ENCODE data around the gene RBMS3. TPM values are rescaled to one million over a fixed set of nuclear protein-coding genes. Genes with fewer than 3 reads are reported as not detected.

Gene RBMS3
- total and polyA plus RNA-seq, 2 of the 13 experiments (the other 11 are each of a cell fraction or from before 2014, with no cell fraction given): not detected

GRCh38 chr3:29926378-29926777 is 645.5 kb downstream of the RBMS3 start:
- Histone ChIP-seq H3K27ac (ENCODE audit: extremely low read length, insufficient read depth, low read length) (no peak overlapping the region), H3K79me2 (ENCODE audit: insufficient read depth, low read length) (no peaks in the 10 kb centered on the region), H3K36me3 (replicated peaks in 1 of 2; ENCODE audit: control insufficient read depth in 1 of 2, insufficient read depth in 2 of 2, low read length in 2 of 2) (no peaks in the 10 kb centered on the region), H2AFZ (ENCODE audit: low read length) (no peak overlapping the region), H3K9me3 (ENCODE audit: low read length) (no peaks in the 10 kb centered on the region), H3K9ac (ENCODE audit: insufficient read depth, low read depth, low read length) (no peak overlapping the region), H4K20me1 (ENCODE audit: insufficient read depth, low read length) (no peaks in the 10 kb centered on the region), H3K4me3 (replicated peaks in 1 of 3; ENCODE audit: insufficient read depth in 1 of 3, low read depth in 2 of 3, low read length in 3 of 3) (no peak overlapping the region), H3K4me2 (ENCODE audit: low read depth, low read length) (no peak overlapping the region), H3K4me1 (ENCODE audit: insufficient read depth, low read length) (no peaks in the 10 kb centered on the region), H3K27me3 (ENCODE audit: control insufficient read depth in 1 of 2, insufficient read depth in 2 of 2, low read length in 2 of 2) (no peaks in the 10 kb centered on the region)
- intact Hi-C loops (cut with micrococcal nuclease; ENCODE audit: unreplicated experiment): no loop called here
- CTCF ChIA-PET (ENCODE audit: low intra/inter-chr PET ratio, low total read pairs): no interaction called here
- DNase-seq (ENCODE audit: low spot score): no peak
- no peak for ATAC-seq
- no TSS peak for BruUV-seq (replicated peaks)
- WGBS (ENCODE audit: low lambda C conversion rate): 0% methylated on average over 2 of the region's 2 CpGs
- POLR2A ChIA-PET: no interaction called here
- FAIRE-seq: no peak
- in situ Hi-C loops (cut with HindIII; ENCODE audit: extremely low pct_ligation_motif_present, low pct_unique_long_range_greater_than_20kb): no loop called here
- TF ChIP-seq ZNF30 (CRISPR knock-in tag; IDR thresholded peaks at IDR 0.05) (no peak), SAP130 (CRISPR knock-in tag; IDR thresholded peaks at IDR 0.05; ENCODE audit: low read depth) (no peak), NR2F1 (CRISPR knock-in tag; IDR thresholded peaks at IDR 0.05) (no peak), SMARCE1 (IDR thresholded peaks at IDR 0.05; ENCODE audit: borderline replicate concordance) (no peak), ELK4 (CRISPR knock-in tag; IDR thresholded peaks at IDR 0.05; ENCODE audit: borderline replicate concordance) (no peak), ZNF598 (CRISPR knock-in tag; IDR thresholded peaks at IDR 0.05; ENCODE audit: borderline replicate concordance) (no peak), JUNB (CRISPR knock-in tag; IDR thresholded peaks at IDR 0.05; ENCODE audit: borderline replicate concordance) (no peak), ZNF207 (IDR thresholded peaks at IDR 0.05; ENCODE audit: borderline replicate concordance) (no peak), ZBTB7B (CRISPR knock-in tag; IDR thresholded peaks at IDR 0.05) (no peak), KAT7 (CRISPR knock-in tag; IDR thresholded peaks at IDR 0.05; ENCODE audit: borderline replicate concordance) (no peak), ZNF503 (CRISPR knock-in tag; IDR thresholded peaks at IDR 0.05) (no peak), ZNF589 (CRISPR knock-in tag; conservative IDR thresholded peaks at IDR 0.05) (no peak), RFXAP (CRISPR knock-in tag; IDR thresholded peaks at IDR 0.05; ENCODE audit: borderline replicate concordance) (no peak), ZNF451 (CRISPR knock-in tag; IDR thresholded peaks at IDR 0.05) (no peak), NFKB2 (CRISPR knock-in tag; IDR thresholded peaks at IDR 0.05; ENCODE audit: borderline replicate concordance) (no peak), PCBP2 (optimal IDR thresholded peaks at IDR 0.05; ENCODE audit: low read depth, low read length, poor library complexity, severe bottlenecking) (no peak), LRRFIP1 (CRISPR knock-in tag; conservative IDR thresholded peaks at IDR 0.05) (no peak), THRA (CRISPR knock-in tag; IDR thresholded peaks at IDR 0.05; ENCODE audit: borderline replicate concordance) (no peak)
